Ishikawa (cell line): ENCODE measurements around the gene RAD52.

ENCODE experiments used
- CEBPB ChIP-seq: IDR thresholded peaks from 2 replicates; pipeline ENCODE4 v1.6.1; 2012
- EP300 ChIP-seq: IDR thresholded peaks from 2 replicates; pipeline ENCODE4 v1.6.1; 2012; ENCODE audit warnings: borderline replicate concordance
- FOXM1 ChIP-seq: IDR thresholded peaks from 2 replicates; pipeline ENCODE4 v1.6.1; 2012; ENCODE audit warnings: low read depth, borderline replicate concordance
- YY1 ChIP-seq: IDR thresholded peaks from 2 replicates; pipeline ENCODE4 v1.6.1; 2012; ENCODE audit warnings: low read depth
- TF ChIP-seq, protein P1 (sequence below): IDR thresholded peaks from 2 replicates; pipeline ENCODE4 v1.6.1; 2012
- TF ChIP-seq, protein P2 (sequence below): IDR thresholded peaks from 2 replicates; pipeline ENCODE4 v1.6.1; 2012; ENCODE audit warnings: low read depth, mild to moderate bottlenecking

DNA sequence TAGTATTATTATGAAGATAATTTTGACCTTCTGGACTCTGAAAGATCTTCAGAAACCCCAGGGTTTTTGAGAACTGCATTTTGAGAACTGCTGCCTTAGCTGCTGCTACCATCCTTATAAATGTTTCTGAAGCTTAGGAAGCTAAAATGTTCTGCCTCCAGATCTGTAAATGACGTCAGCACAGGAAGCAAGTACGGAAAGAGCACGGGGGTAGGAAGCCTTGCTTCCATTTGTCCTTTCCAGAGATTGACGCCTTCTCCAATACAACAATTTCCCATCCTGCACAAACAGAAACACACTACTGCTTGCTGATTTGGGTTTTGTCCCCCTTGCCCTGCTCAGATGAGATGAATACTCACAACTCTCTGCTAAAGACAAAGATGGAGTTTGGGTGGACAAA, 17.9 kb downstream of the RAD52 start:
- TF ChIP-seq CEBPB = no peak
- TF ChIP-seq, protein P1, sequence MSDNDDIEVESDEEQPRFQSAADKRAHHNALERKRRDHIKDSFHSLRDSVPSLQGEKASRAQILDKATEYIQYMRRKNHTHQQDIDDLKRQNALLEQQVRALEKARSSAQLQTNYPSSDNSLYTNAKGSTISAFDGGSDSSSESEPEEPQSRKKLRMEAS = no peak
- TF ChIP-seq FOXM1 = no peak
- no peak for TF ChIP-seq YY1
- TF ChIP-seq, protein P2, sequence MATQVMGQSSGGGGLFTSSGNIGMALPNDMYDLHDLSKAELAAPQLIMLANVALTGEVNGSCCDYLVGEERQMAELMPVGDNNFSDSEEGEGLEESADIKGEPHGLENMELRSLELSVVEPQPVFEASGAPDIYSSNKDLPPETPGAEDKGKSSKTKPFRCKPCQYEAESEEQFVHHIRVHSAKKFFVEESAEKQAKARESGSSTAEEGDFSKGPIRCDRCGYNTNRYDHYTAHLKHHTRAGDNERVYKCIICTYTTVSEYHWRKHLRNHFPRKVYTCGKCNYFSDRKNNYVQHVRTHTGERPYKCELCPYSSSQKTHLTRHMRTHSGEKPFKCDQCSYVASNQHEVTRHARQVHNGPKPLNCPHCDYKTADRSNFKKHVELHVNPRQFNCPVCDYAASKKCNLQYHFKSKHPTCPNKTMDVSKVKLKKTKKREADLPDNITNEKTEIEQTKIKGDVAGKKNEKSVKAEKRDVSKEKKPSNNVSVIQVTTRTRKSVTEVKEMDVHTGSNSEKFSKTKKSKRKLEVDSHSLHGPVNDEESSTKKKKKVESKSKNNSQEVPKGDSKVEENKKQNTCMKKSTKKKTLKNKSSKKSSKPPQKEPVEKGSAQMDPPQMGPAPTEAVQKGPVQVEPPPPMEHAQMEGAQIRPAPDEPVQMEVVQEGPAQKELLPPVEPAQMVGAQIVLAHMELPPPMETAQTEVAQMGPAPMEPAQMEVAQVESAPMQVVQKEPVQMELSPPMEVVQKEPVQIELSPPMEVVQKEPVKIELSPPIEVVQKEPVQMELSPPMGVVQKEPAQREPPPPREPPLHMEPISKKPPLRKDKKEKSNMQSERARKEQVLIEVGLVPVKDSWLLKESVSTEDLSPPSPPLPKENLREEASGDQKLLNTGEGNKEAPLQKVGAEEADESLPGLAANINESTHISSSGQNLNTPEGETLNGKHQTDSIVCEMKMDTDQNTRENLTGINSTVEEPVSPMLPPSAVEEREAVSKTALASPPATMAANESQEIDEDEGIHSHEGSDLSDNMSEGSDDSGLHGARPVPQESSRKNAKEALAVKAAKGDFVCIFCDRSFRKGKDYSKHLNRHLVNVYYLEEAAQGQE = no peak
- no peak for TF ChIP-seq EP300
